ENCODE measurements around the gene AMBP.

The AMBP gene

GRCh38 chr9:114029311-114030170 is 48.6 kb downstream of the AMBP start:
- no peak for DNase-seq

GRCh38 chr9:114028646-114029045 is 49.5 kb downstream of the AMBP start:
- no peak for DNase-seq

- DNase-seq, result no peak
Measured at GRCh38 chr9:114027863-114028465, 50.1 kb downstream of the AMBP start.

GRCh38 chr9:114027159-114027862 is 50.8 kb downstream of the AMBP start:
- no peak for DNase-seq

GRCh38 chr9:114026335-114026734 is 51.8 kb downstream of the AMBP start:
- DNase-seq, result no peak

GRCh38 chr9:114025760-114026159 is 52.3 kb downstream of the AMBP start:
- DNase-seq, result no peak

GRCh38 chr9:114025196-114025753 is 52.8 kb downstream of the AMBP start:
- DNase-seq, result no peak

GRCh38 chr9:114023961-114024360 is 54.1 kb downstream of the AMBP start:
- DNase-seq, result no peak

GRCh38 chr9:114021578-114021977 is 56.5 kb downstream of the AMBP start:
- DNase-seq, result no peak

- DNase-seq, result no peak
Measured at GRCh38 chr9:114017741-114018715, 60.1 kb downstream of the AMBP start.

- no peak for DNase-seq
Measured at GRCh38 chr9:114016629-114017423, 61.3 kb downstream of the AMBP start.

- DNase-seq, result no peak
Measured at GRCh38 chr9:114016101-114016500, 62.0 kb downstream of the AMBP start.

GRCh38 chr9:114015607-114016006 is 62.5 kb downstream of the AMBP start:
- no peak for DNase-seq

GRCh38 chr9:114014044-114014443 is 64.1 kb downstream of the AMBP start:
- DNase-seq, result no peak

- DNase-seq, result no peak
Measured at GRCh38 chr9:114012126-114012525, 66.0 kb downstream of the AMBP start.

GRCh38 chr9:114011313-114011712 is 66.8 kb downstream of the AMBP start:
- DNase-seq, result no peak

Measured in SHP77 treated with DMSO at 0.1 percent for 48 hours (cell line).